ENCODE results near the gene RPTOR. TPM values are rescaled to one million over a fixed set of nuclear protein-coding genes. Genes with fewer than 3 reads are reported as not detected.

The RPTOR gene
- total RNA-seq, 4 donors from 2014 or later = 47.6 to 56.9 (median 55.4) TPM

GRCh38 chr17:80881306-80881705, 336.7 kb downstream of the RPTOR start:
- no peak overlapping the region for H3K27ac ChIP-seq
- ATAC-seq (no peak), DNase-seq (peak in 1 of 2 donors; percentile 9)
- TF ChIP-seq POLR2A (IDR thresholded peaks at IDR 0.05) (no peak), CTCF (IDR thresholded peaks at IDR 0.05 in 4 of 5, conservative IDR thresholded peaks at IDR 0.05 in 1 of 5) (no peak)
- H3K4me1 ChIP-seq = peaks cover 4 to 11% of the 10 kb centered on the region in 2 donors
- peaks cover 0 to 53% of the 10 kb centered on the region in 2 donors for H3K36me3 ChIP-seq
- in situ Hi-C loops (cut with MboI; ENCODE audit: low sequenced_read_pairs in 4 of 4) = no loop called here
- H3K4me3 ChIP-seq = no peak overlapping the region
- H3K27me3 ChIP-seq = no peaks in the 10 kb centered on the region
- H3K9me3 ChIP-seq = no peaks in the 10 kb centered on the region
- intact Hi-C loops (cut with DNase I; ENCODE audit: low total_unique reads) = no loop called here

GRCh38 chr17:80882323-80882722, 337.7 kb downstream of the RPTOR start:
- TF ChIP-seq CTCF (IDR thresholded peaks at IDR 0.05 in 4 of 5, conservative IDR thresholded peaks at IDR 0.05 in 1 of 5) (no peak), POLR2A (IDR thresholded peaks at IDR 0.05) (no peak)
- Histone ChIP-seq H3K36me3 (peaks cover 0 to 53% of the 10 kb centered on the region in 2 donors), H3K27me3 (no peaks in the 10 kb centered on the region), H3K9me3 (no peaks in the 10 kb centered on the region), H3K27ac (no peak overlapping the region), H3K4me3 (no peak overlapping the region), H3K4me1 (peaks cover 4 to 11% of the 10 kb centered on the region in 2 donors)
- DNase-seq (peak in 1 of 2 donors; percentile 0), ATAC-seq (no peak)
- in situ Hi-C loops (cut with MboI; ENCODE audit: low sequenced_read_pairs in 4 of 4) = no loop called here
- intact Hi-C loops (cut with DNase I; ENCODE audit: low total_unique reads) = no loop called here

GRCh38 chr17:80882926-80883685, 338.5 kb downstream of the RPTOR start:
- intact Hi-C loops (cut with DNase I; ENCODE audit: low total_unique reads) = no loop called here
- no peaks in the 10 kb centered on the region for H3K27me3 ChIP-seq
- H3K4me1 ChIP-seq = peaks cover 0 to 3% of the 10 kb centered on the region in 2 donors
- H3K27ac ChIP-seq = no peak overlapping the region
- ATAC-seq (no peak), DNase-seq (peak in 1 of 2 donors; percentile 5)
- in situ Hi-C loops (cut with MboI; ENCODE audit: low sequenced_read_pairs in 4 of 4) = no loop called here
- H3K4me3 ChIP-seq = no peak overlapping the region
- no peaks in the 10 kb centered on the region for H3K9me3 ChIP-seq
- H3K36me3 ChIP-seq = peaks cover 0 to 55% of the 10 kb centered on the region in 2 donors
- TF ChIP-seq CTCF (IDR thresholded peaks at IDR 0.05 in 4 of 5, conservative IDR thresholded peaks at IDR 0.05 in 1 of 5) (no peak), POLR2A (IDR thresholded peaks at IDR 0.05) (no peak)

- Histone ChIP-seq H3K4me3 (no peak overlapping the region), H3K27ac (no peak overlapping the region), H3K4me1 (no peaks in the 10 kb centered on the region), H3K27me3 (no peaks in the 10 kb centered on the region), H3K9me3 (no peaks in the 10 kb centered on the region), H3K36me3 (peaks cover 0 to 58% of the 10 kb centered on the region in 2 donors)
- DNase-seq (peak in 1 of 2 donors; percentile 10), ATAC-seq (no peak)
- intact Hi-C loops (cut with DNase I; ENCODE audit: low total_unique reads) (no loop called here), in situ Hi-C loops (cut with MboI; ENCODE audit: low sequenced_read_pairs in 4 of 4) (no loop called here)
- TF ChIP-seq POLR2A (IDR thresholded peaks at IDR 0.05) (no peak), CTCF (IDR thresholded peaks at IDR 0.05 in 4 of 5, conservative IDR thresholded peaks at IDR 0.05 in 1 of 5) (no peak)
Observed at GRCh38 chr17:80883831-80884735, 339.4 kb downstream of the RPTOR start.

All from gastrocnemius medialis (tissue), 4 donors.